OCI-LY7 (cell line): ENCODE measurements around the gene LATS1.

Source experiments
- CTCF ChIP-seq: fragments of 200-600 bp; sonication (generic); conservative IDR thresholded peaks from 2 replicates; pipeline ENCODE4 v1.5.1; 2014; ENCODE audit warnings: mild to moderate bottlenecking, antibody characterized with exemption, low read length, moderate library complexity, mixed read lengths
- EZH2phosphoT487 ChIP-seq: fragments of 200-600 bp; sonication (generic); IDR thresholded peaks from 2 replicates; pipeline ENCODE4 v1.6.1; 2018; ENCODE audit warnings: low read depth, borderline replicate concordance, mild to moderate bottlenecking, mixed run types, antibody characterized with exemption, low read length, moderate library complexity, mixed read lengths

- TF ChIP-seq CTCF (no peak), EZH2phosphoT487 (no peak)
These were observed 81.8 kb downstream of the LATS1 start for GRCh38 chr6:149636124-149636523.
